ENCODE results near the gene PIKFYVE.
A peak's percentile ranks its signal among the peaks of the same experiment; 100 is the strongest.

PIKFYVE gene

DNA sequence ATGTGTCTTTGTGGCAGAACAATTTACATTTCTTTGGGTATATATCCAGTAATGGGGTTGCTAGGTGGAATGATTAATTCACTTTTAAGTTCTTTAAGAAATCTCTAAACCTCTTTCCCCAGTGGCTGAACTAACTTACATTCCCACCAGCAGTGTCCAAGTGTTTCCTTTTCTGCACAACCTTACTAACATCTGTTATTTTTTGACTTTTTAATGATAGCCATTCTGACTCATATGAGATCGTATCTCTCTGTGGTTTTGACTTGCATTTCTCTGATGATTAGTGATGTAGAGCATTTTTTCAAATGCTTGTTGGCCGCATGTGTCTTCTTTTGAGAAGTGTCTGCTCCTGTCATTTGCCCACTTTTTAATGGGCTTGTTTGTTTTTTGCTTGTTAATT, 97.4 kb downstream of the PIKFYVE start:
- H3K4me3 ChIP-seq (ENCODE audit: low read length): no peak overlapping the region
- peak; percentile 19 for DNase-seq (ENCODE audit: low read depth)
- TF ChIP-seq, protein P1, sequence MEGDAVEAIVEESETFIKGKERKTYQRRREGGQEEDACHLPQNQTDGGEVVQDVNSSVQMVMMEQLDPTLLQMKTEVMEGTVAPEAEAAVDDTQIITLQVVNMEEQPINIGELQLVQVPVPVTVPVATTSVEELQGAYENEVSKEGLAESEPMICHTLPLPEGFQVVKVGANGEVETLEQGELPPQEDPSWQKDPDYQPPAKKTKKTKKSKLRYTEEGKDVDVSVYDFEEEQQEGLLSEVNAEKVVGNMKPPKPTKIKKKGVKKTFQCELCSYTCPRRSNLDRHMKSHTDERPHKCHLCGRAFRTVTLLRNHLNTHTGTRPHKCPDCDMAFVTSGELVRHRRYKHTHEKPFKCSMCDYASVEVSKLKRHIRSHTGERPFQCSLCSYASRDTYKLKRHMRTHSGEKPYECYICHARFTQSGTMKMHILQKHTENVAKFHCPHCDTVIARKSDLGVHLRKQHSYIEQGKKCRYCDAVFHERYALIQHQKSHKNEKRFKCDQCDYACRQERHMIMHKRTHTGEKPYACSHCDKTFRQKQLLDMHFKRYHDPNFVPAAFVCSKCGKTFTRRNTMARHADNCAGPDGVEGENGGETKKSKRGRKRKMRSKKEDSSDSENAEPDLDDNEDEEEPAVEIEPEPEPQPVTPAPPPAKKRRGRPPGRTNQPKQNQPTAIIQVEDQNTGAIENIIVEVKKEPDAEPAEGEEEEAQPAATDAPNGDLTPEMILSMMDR (conservative IDR thresholded peaks at IDR 0.05; ENCODE audit: low read depth, low read length): no peak

GRCh38 chr2:208366215-208367127, 100.4 kb downstream of the PIKFYVE start:
- no peak overlapping the region for H3K4me3 ChIP-seq (ENCODE audit: low read length)
- TF ChIP-seq, protein P1 (conservative IDR thresholded peaks at IDR 0.05; ENCODE audit: low read depth, low read length): no peak

GRCh38 chr2:208369091-208369490, 103.0 kb downstream of the PIKFYVE start:
- DNase-seq (ENCODE audit: low read depth): no peak
- TF ChIP-seq, protein P1 (conservative IDR thresholded peaks at IDR 0.05; ENCODE audit: low read depth, low read length): no peak
- H3K4me3 ChIP-seq (ENCODE audit: low read length): no peak overlapping the region

More at GRCh38 chr2:208366215-208367127, 100.4 kb downstream of the PIKFYVE start:
- no peak for DNase-seq (ENCODE audit: low read depth)

DNA sequence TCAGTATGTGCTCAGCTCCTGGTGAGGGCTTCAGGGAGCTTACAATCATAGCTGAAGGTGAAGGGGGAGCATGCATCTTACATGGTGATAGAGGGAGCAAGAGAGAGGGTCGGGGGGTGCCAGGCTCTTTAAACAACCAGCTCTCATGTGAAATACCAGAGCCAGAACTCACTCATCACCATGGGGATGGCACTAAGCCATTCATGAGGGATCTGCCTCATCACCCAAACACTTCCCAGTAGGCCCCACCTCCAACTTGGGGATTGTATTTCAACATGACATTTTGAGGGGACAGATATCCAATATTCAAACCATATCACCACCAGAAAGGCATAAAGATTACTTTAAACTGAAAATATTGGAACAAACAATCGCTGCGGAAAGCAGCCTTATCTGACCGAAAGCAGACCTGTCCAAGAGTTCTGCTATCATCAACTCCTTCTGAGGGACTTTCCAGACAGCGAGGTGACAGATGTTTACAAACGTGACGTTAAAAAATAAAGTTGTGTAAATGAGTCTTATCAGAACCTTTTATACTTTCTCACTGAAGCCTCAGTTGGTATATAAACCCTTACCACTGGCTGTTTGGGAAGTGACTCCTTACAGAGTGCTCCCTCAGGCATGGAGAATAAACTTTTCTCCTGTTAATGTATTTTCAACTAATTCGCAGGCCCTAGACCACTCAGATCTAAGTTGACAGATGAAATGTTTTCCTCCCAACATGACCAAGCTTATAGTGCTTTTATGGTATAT, 105.0 kb downstream of the PIKFYVE start:
- no peak overlapping the region for H3K4me3 ChIP-seq (ENCODE audit: low read length)
- no peak for DNase-seq (ENCODE audit: low read depth)
- TF ChIP-seq, protein P1 (conservative IDR thresholded peaks at IDR 0.05; ENCODE audit: low read depth, low read length): no peak

- DNase-seq (ENCODE audit: low read depth): no peak
- TF ChIP-seq, protein P1 (conservative IDR thresholded peaks at IDR 0.05; ENCODE audit: low read depth, low read length): no peak
Measured at GRCh38 chr2:208371634-208371935, 105.5 kb downstream of the PIKFYVE start.

DNA sequence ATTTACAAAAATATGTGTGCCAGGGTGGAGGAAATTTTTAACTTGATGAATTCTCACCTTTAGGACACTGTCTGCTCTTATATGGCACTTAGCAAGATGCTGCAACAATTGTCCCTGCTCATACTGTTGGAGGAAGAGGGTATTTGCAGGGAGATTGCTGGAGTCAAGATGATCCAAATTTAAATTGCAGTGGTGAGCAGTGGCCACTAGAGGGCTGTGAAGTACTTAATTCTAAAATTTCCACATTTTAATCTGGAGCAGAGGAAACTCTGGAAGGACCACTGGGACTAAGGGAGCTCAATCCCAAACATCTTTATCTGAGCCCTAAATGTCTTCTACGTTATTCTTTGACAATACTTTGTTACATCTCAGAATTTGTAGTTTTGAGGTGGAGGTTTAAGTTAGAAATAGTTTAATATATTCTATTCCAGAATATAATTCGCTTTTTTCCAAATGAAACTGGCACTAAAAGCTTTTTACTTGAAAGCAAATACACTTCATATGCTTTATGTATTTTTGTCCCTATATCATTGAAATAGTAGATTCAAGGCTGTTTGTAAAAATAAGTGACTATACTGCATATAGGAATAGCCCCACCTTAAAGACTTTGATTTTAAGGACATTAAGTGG, 107.5 kb downstream of the PIKFYVE start:
- no peak overlapping the region for H3K4me3 ChIP-seq (ENCODE audit: low read length)
- peak; percentile 11 for DNase-seq (ENCODE audit: low read depth)
- TF ChIP-seq, protein P1 (conservative IDR thresholded peaks at IDR 0.05; ENCODE audit: low read depth, low read length): peak; percentile 81

More at GRCh38 chr2:208371634-208371935, 105.5 kb downstream of the PIKFYVE start:
- H3K4me3 ChIP-seq (ENCODE audit: low read length): no peak overlapping the region
